AG09309 (cell line): ENCODE measurements around the gene MAGEB1.

Source experiments
- DNase-seq: peaks from one replicate; pipeline ENCODE4 v3.0.0-alpha.2; 2010; ENCODE audit warnings: low read depth
- H3K4me3 ChIP-seq: 2 replicates; pipeline ENCODE4 v1.5.1; 2011; ENCODE audit warnings: mild to moderate bottlenecking, low read depth, low read length, moderate library complexity; ENCODE audit not compliant: control insufficient read depth
- CTCF ChIP-seq: IDR thresholded peaks from 2 replicates; pipeline ENCODE4 v1.5.1; 2011; ENCODE audit warnings: mild to moderate bottlenecking, low read depth, low read length, inconsistent platforms; ENCODE audit not compliant: insufficient read depth, control insufficient read depth; ENCODE audit errors: missing control alignments

MAGEB1 gene

DNA sequence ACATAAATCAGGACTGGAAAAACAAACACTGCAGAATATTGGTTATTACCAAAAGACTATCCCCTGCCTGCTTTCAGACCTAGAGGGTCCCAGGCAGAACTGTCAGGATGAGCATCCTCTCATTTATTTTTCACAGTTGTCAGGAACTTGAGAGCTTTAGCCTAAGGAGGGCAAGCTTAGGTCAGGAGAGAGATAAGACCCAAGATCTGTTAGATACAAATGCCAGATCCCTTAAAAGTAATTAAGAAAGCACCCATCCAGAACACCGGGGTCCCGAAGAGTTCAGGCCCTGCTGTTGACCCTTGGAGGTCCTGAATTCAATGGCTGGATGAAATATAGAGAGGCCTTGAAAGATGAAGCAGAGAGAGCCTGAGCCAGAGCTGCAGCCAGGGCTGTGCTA, 22.4 kb upstream of the MAGEB1 start:
- no peak for DNase-seq
- no peak overlapping the region for H3K4me3 ChIP-seq
- no peak for TF ChIP-seq CTCF

- no peak for TF ChIP-seq CTCF
- DNase-seq, result no peak
- H3K4me3 ChIP-seq, result no peak overlapping the region
These were observed 18.4 kb upstream of the MAGEB1 start for GRCh38 chrX:30228526-30228925.

DNA sequence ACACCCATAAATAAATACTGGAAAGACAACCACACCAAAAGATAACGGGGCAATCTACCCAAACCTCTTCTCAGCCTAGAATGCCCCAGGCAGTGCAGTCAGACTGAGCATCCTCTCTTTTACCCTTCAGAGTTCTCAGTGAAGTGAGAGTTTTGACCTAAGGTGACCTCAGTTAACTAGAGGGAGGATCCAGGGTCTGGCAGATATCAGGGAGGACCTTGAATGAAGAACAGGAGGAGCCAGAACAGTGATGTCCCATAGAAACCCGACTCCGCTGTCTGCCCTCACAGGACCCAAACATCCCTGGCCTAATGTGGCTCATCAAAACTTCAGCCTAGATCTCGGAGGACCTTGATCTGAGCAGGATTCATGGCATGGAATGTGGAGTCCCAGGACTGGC, 16.6 kb upstream of the MAGEB1 start, which contains the start of gene MAGEB3:
TSS of gene MAGEB3 (plus strand) at position 263 of the 400 bp plus-strand sequence. CDS start 5,268 bp downstream, outside the sequence.
- no peak for DNase-seq
- H3K4me3 ChIP-seq, result no peak within 1 kb of the TSS
- TF ChIP-seq CTCF, result no peak

DNA sequence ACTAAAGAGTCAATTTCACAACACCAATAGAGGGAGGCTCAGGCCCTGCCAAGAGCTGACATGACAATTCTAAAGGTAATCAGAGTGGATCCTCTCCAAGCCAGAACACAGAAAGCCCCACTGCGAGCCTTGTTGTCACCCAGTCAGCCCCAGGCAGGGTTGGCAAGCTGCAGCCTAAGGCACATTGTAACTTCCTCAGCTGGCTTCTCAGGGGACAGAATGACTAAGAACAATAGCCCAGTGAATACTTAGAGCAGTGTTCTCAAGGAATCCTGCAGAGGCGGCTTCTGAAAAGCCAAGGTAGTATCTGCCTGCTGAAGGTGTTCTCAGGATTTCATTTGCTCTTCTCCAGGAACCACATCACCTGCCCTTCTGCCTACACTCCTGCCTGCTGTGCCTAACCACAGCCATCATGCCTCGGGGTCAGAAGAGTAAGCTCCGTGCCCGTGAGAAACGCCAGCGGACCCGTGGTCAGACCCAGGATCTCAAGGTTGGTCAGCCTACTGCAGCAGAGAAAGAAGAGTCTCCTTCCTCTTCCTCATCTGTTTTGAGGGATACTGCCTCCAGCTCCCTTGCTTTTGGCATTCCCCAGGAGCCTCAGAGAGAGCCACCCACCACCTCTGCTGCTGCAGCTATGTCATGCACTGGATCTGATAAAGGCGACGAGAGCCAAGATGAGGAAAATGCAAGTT, 5.1 kb upstream of the MAGEB1 start, which contains the start of gene MAGEB4:
TSS of gene MAGEB4 (plus strand) at position 277 of the 692 bp plus-strand sequence. CDS start at position 413, 136 bp downstream.
- no peak for DNase-seq
- no peak within 1 kb of the TSS for H3K4me3 ChIP-seq
- TF ChIP-seq CTCF, result no peak

GRCh38 chrX:30248854-30249253, 1.9 kb downstream of the MAGEB1 start:
- TF ChIP-seq CTCF, result no peak
- H3K4me3 ChIP-seq, result no peak overlapping the region
- no peak for DNase-seq

- no peak for TF ChIP-seq CTCF
- no peak for DNase-seq
- H3K4me3 ChIP-seq, result no peak overlapping the region
These were observed 6.3 kb downstream of the MAGEB1 start for GRCh38 chrX:30253257-30253656.
